H9 (cell line): ENCODE results near the gene ANKS3. TPM values are rescaled to one million over a fixed set of nuclear protein-coding genes. Genes with fewer than 3 reads are reported as not detected.

Experiments used
- DNase-seq: peaks from one replicate; pipeline ENCODE4 v3.0.0-alpha.2; 2017
- H2AFZ ChIP-seq: one replicate; pipeline ENCODE4 v1.6.1; 2013; ENCODE audit warnings: mild to moderate bottlenecking, low read length, control low read depth, moderate library complexity
- H2AK5ac ChIP-seq: 2 replicates; pipeline ENCODE4 v1.6.1; 2013; ENCODE audit warnings: low read length, control low read depth, mixed read lengths; ENCODE audit not compliant: insufficient read length
- H2BK120ac ChIP-seq: one replicate; pipeline ENCODE4 v1.6.1; 2013; ENCODE audit warnings: low read depth, mild to moderate bottlenecking, low read length, control low read depth, inconsistent platforms; ENCODE audit not compliant: poor library complexity, severe bottlenecking
- H2BK12ac ChIP-seq: 2 replicates; pipeline ENCODE4 v1.6.1; 2013; ENCODE audit warnings: low read length, control low read depth, mixed read lengths, low read depth; ENCODE audit not compliant: insufficient read length
- H2BK15ac ChIP-seq: 2 replicates; pipeline ENCODE4 v1.6.1; 2013; ENCODE audit warnings: low read depth, low read length, control low read depth
- H2BK20ac ChIP-seq: one replicate; pipeline ENCODE4 v1.6.1; 2013; ENCODE audit warnings: low read depth, mild to moderate bottlenecking, low read length, control low read depth, inconsistent platforms; ENCODE audit not compliant: poor library complexity, severe bottlenecking
- H2BK5ac ChIP-seq: 2 replicates; pipeline ENCODE4 v1.6.1; 2013; ENCODE audit warnings: low read length, control low read depth, mixed read lengths; ENCODE audit not compliant: insufficient read length
- H3K14ac ChIP-seq: 2 replicates; pipeline ENCODE4 v1.6.1; 2013; ENCODE audit warnings: low read length, control low read depth; ENCODE audit not compliant: insufficient read depth
- H3K18ac ChIP-seq: 2 replicates; pipeline ENCODE4 v1.6.1; 2013; ENCODE audit warnings: low read depth, mild to moderate bottlenecking, mixed read lengths, low read length, control low read depth; ENCODE audit not compliant: insufficient read length
- H3K23ac ChIP-seq: 2 replicates; pipeline ENCODE4 v1.6.1; 2013; ENCODE audit warnings: low read length, control low read depth, mixed read lengths, low read depth; ENCODE audit not compliant: insufficient read length
- H3K23me2 ChIP-seq: 2 replicates; pipeline ENCODE4 v1.6.1; 2013; ENCODE audit warnings: low read depth, mild to moderate bottlenecking, mixed read lengths, low read length, control low read depth; ENCODE audit not compliant: insufficient read length, poor library complexity, severe bottlenecking
- H3K27ac ChIP-seq: 2 replicates; pipeline ENCODE4 v1.5.1; 2013; ENCODE audit warnings: low read length, control low read depth, mixed read lengths, low read depth; ENCODE audit not compliant: insufficient read length
- H3K27me3 ChIP-seq: 2 replicates; pipeline ENCODE4 v1.6.1; 2013; ENCODE audit warnings: low read length, control low read depth, inconsistent platforms; ENCODE audit not compliant: insufficient read depth
- H3K4ac ChIP-seq: 2 replicates; pipeline ENCODE4 v1.6.1; 2013; ENCODE audit warnings: low read depth, mild to moderate bottlenecking, control low read depth, inconsistent platforms, low read length, moderate library complexity
- H3K4me1 ChIP-seq: 2 replicates; pipeline ENCODE4 v1.6.1; 2013; ENCODE audit warnings: low read length, control low read depth, inconsistent platforms; ENCODE audit not compliant: insufficient read depth
- H3K4me2 ChIP-seq: 2 replicates; pipeline ENCODE4 v1.6.1; 2013; ENCODE audit warnings: low read length, control low read depth, mixed read lengths; ENCODE audit not compliant: insufficient read length, insufficient read depth
- H3K56ac ChIP-seq: 2 replicates; pipeline ENCODE4 v1.6.1; 2013; ENCODE audit warnings: low read depth, mild to moderate bottlenecking, mixed read lengths, low read length, control low read depth; ENCODE audit not compliant: insufficient read length
- H3K79me1 ChIP-seq: 2 replicates; pipeline ENCODE4 v1.6.1; 2013; ENCODE audit warnings: low read depth, mild to moderate bottlenecking, moderate library complexity, low read length, control low read depth, inconsistent platforms; ENCODE audit not compliant: insufficient read depth, poor library complexity, severe bottlenecking
- H3K79me2 ChIP-seq: 2 replicates; pipeline ENCODE4 v1.6.1; 2013; ENCODE audit warnings: low read length, control low read depth, inconsistent platforms; ENCODE audit not compliant: insufficient read depth
- H3K9ac ChIP-seq: 2 replicates; pipeline ENCODE4 v1.6.1; 2013; ENCODE audit warnings: low read length, control low read depth, mixed read lengths; ENCODE audit not compliant: insufficient read length; ENCODE audit errors: extremely low read depth
- H3K9me3 ChIP-seq: one replicate; pipeline ENCODE4 v1.6.1; 2013; ENCODE audit warnings: low read depth, low read length, inconsistent platforms; ENCODE audit not compliant: control insufficient read depth
- H3T11ph ChIP-seq: one replicate; pipeline ENCODE4 v1.6.1; 2013; ENCODE audit warnings: mild to moderate bottlenecking, low read length, control low read depth, inconsistent platforms
- H4K20me1 ChIP-seq: one replicate; pipeline ENCODE4 v1.6.1; 2013; ENCODE audit not compliant: control insufficient read depth, insufficient read length, insufficient read depth
- H4K5ac ChIP-seq: 2 replicates; pipeline ENCODE4 v1.6.1; 2013; ENCODE audit warnings: low read depth, mild to moderate bottlenecking, mixed read lengths, low read length, control low read depth; ENCODE audit not compliant: insufficient read length
- H4K8ac ChIP-seq: replicated peaks from 2 replicates; pipeline ENCODE4 v1.6.1; 2013; ENCODE audit warnings: low read length, control low read depth, mixed read lengths, low read depth; ENCODE audit not compliant: insufficient read length
- H4K91ac ChIP-seq: 2 replicates; pipeline ENCODE4 v1.6.1; 2013; ENCODE audit warnings: low read depth, mild to moderate bottlenecking, moderate library complexity, mixed read lengths, low read length, control low read depth; ENCODE audit not compliant: insufficient read length
- H3K27ac Mint-ChIP-seq, 3 experiments: 2 replicates in 2 of 3; 3 replicates in 1 of 3; pipeline ENCODE4 v1.8.0; 2020 to 2021; ENCODE audit warnings: mixed read lengths in 3 of 3, mild to moderate bottlenecking in 1 of 3, moderate library complexity in 1 of 3
- H3K27me3 Mint-ChIP-seq: 2 replicates; pipeline ENCODE4 v1.8.0; 2021; ENCODE audit warnings: low read depth, mild to moderate bottlenecking, moderate library complexity, mixed read lengths
- H3K36me3 Mint-ChIP-seq, 3 experiments: 2 replicates in 2 of 3; 3 replicates in 1 of 3; pipeline ENCODE4 v1.8.0; 2020 to 2021; ENCODE audit warnings: low read depth in 3 of 3, mixed read lengths in 3 of 3; ENCODE audit not compliant: insufficient read depth in 1 of 3
- H3K4me1 Mint-ChIP-seq, 2 experiments: 2 replicates each; pipeline ENCODE4 v1.8.0; 2020; ENCODE audit warnings: mixed read lengths in 2 of 2
- H3K4me3 Mint-ChIP-seq, 2 experiments: 2 replicates in 1 of 2; 3 replicates in 1 of 2; pipeline ENCODE4 v1.8.0; 2020 to 2021; ENCODE audit warnings: mild to moderate bottlenecking in 2 of 2, mixed read lengths in 2 of 2, moderate library complexity in 1 of 2
- H3K9me3 Mint-ChIP-seq, 2 experiments: 2 replicates in 1 of 2; 3 replicates in 1 of 2; pipeline ENCODE4 v1.8.0; 2020; ENCODE audit warnings: mild to moderate bottlenecking in 2 of 2, mixed read lengths in 2 of 2, moderate library complexity in 1 of 2
- CTCF ChIP-seq: fragments of 200-600 bp; sonication (generic); conservative IDR thresholded peaks from 3 replicates; pipeline ENCODE4 v1.8.0; 2021; ENCODE audit warnings: antibody characterized with exemption, mild to moderate bottlenecking
- WGBS: extraction: QIAGEN DNeasy Blood & Tissue Kit; methylation state at CpG from one replicate; pipeline ENCODE4 v1.1.7; 2013; ENCODE audit warnings: missing lambda C conversion rate, low lambda C conversion rate, mixed read lengths; ENCODE audit not compliant: insufficient read length; ENCODE audit errors: extremely low coverage; 5-methylcytosine and 5-hydroxymethylcytosine counted together
- total RNA-seq: library from RNA; stranded (reverse); gene quantifications from 2 replicates; pipeline ENCODE4 v1.2.1, GENCODE V29; 2021

Gene ANKS3
- total RNA-seq, 1 experiment from 2014 or later: 32.0 TPM

- H3K27me3 ChIP-seq: no peaks in the 10 kb centered on the region
- no peak overlapping the region for H2BK5ac ChIP-seq
- H3K23ac ChIP-seq: no peak overlapping the region
- no peak; the same call in 2 of the 3 replicates for TF ChIP-seq CTCF
- no peaks in the 10 kb centered on the region for H3K23me2 ChIP-seq
- H3K14ac ChIP-seq: no peak overlapping the region
- Mint-ChIP-seq H3K4me3 (no peak overlapping the region), H3K36me3 (peaks cover 46 to 88% (median 78%) of the 10 kb centered on the region in 3 experiments), H3K27ac (0 out of 7 replicates have a peak overlapping the region, but pooled peaks of 1 of the 3 experiments have one; percentile 62), H3K4me1 (no peaks in the 10 kb centered on the region), H3K27me3 (no peaks in the 10 kb centered on the region), H3K9me3 (peaks cover 7% of the 10 kb centered on the region in 2 experiments; a peak in 3 of 5 replicates)
- no peak overlapping the region for H3K4ac ChIP-seq
- H4K8ac ChIP-seq: no peak overlapping the region
- H2BK120ac ChIP-seq: no peak overlapping the region
- no peaks in the 10 kb centered on the region for H3K4me1 ChIP-seq
- no peak overlapping the region for H3K4me2 ChIP-seq
- no peak for DNase-seq
- H3K79me1 ChIP-seq: no peaks in the 10 kb centered on the region
- no peaks in the 10 kb centered on the region for H3K79me2 ChIP-seq
- H2BK20ac ChIP-seq: no peak overlapping the region
- no peak overlapping the region for H4K5ac ChIP-seq
- no peaks in the 10 kb centered on the region for H4K20me1 ChIP-seq
- H3K9me3 ChIP-seq: no peaks in the 10 kb centered on the region
- no peak overlapping the region for H3K18ac ChIP-seq
- H3K27ac ChIP-seq: no peak overlapping the region
- no CpG with 5 or more reads among the region's 23 CpGs for WGBS
- no peak overlapping the region for H2AK5ac ChIP-seq
- H3K9ac ChIP-seq: no peak overlapping the region
- no peak overlapping the region for H3T11ph ChIP-seq
- no peak overlapping the region for H2BK12ac ChIP-seq
- no peak overlapping the region for H2BK15ac ChIP-seq
- no peak overlapping the region for H2AFZ ChIP-seq
- H4K91ac ChIP-seq: no peak overlapping the region
- H3K56ac ChIP-seq: no peak overlapping the region
Observed at GRCh38 chr16:4760221-4760910, 26.3 kb upstream of the ANKS3 start.
